CD4-positive, alpha-beta memory T cell (primary cell): Measurements from ENCODE around the gene FCMR. TPM values are rescaled to one million over a fixed set of nuclear protein-coding genes. Genes with fewer than 3 reads are reported as not detected.

Source experiments
- CTCF ChIA-PET: fragments of 350-600 bp; sonication (Branson Sonifier 250); formaldehyde crosslinking; loops from one replicate; lab custom pipeline; 2021; ENCODE audit warnings: inconsistent platforms; ENCODE audit not compliant: partially characterized antibody; lab: Charles Lee
- POLR2A ChIA-PET: fragments of 350-600 bp; sonication (Branson Sonifier 250); formaldehyde crosslinking; loops from one replicate; lab custom pipeline; 2021; ENCODE audit not compliant: partially characterized antibody; lab: Charles Lee
- DNase-seq, 5 donors: peaks; one replicate each; pipeline versions ENCODE4 v3.0.0 to v3.0.0-alpha.2; 2020 to 2022; ENCODE audit warnings: mixed read lengths in 1 of 5
- H3K27ac ChIP-seq: one replicate; pipeline ENCODE4 v1.7.0; 2013; ENCODE audit warnings: low read depth, low read length
- H3K27me3 ChIP-seq: 2 replicates; pipeline ENCODE4 v1.7.0; 2013; ENCODE audit warnings: mild to moderate bottlenecking, low read length, moderate library complexity; ENCODE audit not compliant: insufficient read depth
- H3K36me3 ChIP-seq: 2 replicates; pipeline ENCODE4 v1.7.0; 2013; ENCODE audit warnings: mild to moderate bottlenecking, low read length, moderate library complexity; ENCODE audit not compliant: insufficient read depth
- H3K4me1 ChIP-seq: 2 replicates; pipeline ENCODE4 v1.7.0; 2013; ENCODE audit warnings: mild to moderate bottlenecking, low read length, moderate library complexity; ENCODE audit not compliant: insufficient read depth
- H3K4me3 ChIP-seq, 2 donors: one replicate each; pipeline ENCODE4 v1.7.0; 2013; ENCODE audit warnings: low read length in 2 of 2, mild to moderate bottlenecking in 1 of 2
- H3K9me3 ChIP-seq, 2 donors: one replicate each; pipeline ENCODE4 v1.7.0; 2013; ENCODE audit warnings: low read length in 2 of 2, control low read depth in 1 of 2; ENCODE audit not compliant: control insufficient read depth in 1 of 2
- H3K27ac Mint-ChIP-seq, 7 donors: one replicate each; pipeline ENCODE4 v1.8.0; 2020 to 2021; ENCODE audit warnings: mixed read lengths in 7 of 7, mild to moderate bottlenecking in 6 of 7, inconsistent platforms in 3 of 7, moderate library complexity in 3 of 7
- H3K27me3 Mint-ChIP-seq, 2 donors: one replicate each; pipeline ENCODE4 v1.8.0; 2020 to 2021; ENCODE audit warnings: mixed read lengths in 2 of 2
- H3K36me3 Mint-ChIP-seq, 2 donors: one replicate each; pipeline ENCODE4 v1.8.0; 2020 to 2021; ENCODE audit warnings: mixed read lengths in 2 of 2, inconsistent platforms in 1 of 2, mild to moderate bottlenecking in 1 of 2
- H3K4me1 Mint-ChIP-seq, 4 donors: one replicate each; pipeline ENCODE4 v1.8.0; 2020 to 2021; ENCODE audit warnings: mixed read lengths in 4 of 4, mild to moderate bottlenecking in 1 of 4
- H3K4me3 Mint-ChIP-seq, 8 donors: one replicate each; pipeline ENCODE4 v1.8.0; 2020 to 2021; ENCODE audit warnings: mixed read lengths in 8 of 8, mild to moderate bottlenecking in 7 of 8, moderate library complexity in 6 of 8, inconsistent platforms in 3 of 8
- H3K9me3 Mint-ChIP-seq, 8 donors: one replicate each; pipeline ENCODE4 v1.8.0; 2020 to 2021; ENCODE audit warnings: mixed read lengths in 8 of 8, mild to moderate bottlenecking in 5 of 8, inconsistent platforms in 3 of 8, moderate library complexity in 1 of 8
- intact Hi-C: fragments of 100-400 bp; cut with micrococcal nuclease; formaldehyde crosslinking; loops from one replicate; pipeline ENCODE4 v1.15.1; 2023
- polyA plus RNA-seq, 2 donors: library from polyadenylated mRNA; unstranded; fragments of 300-500 nt; fragmentation: Illumina TruSeq; gene quantifications; one replicate each; pipeline ENCODE4 v1.2.3, GENCODE V29; 2021
- total RNA-seq, 2 experiments: library from RNA; stranded (reverse); gene quantifications; one replicate each; pipeline ENCODE4 v1.2.3, GENCODE V29; 2021

FCMR gene
- total and polyA plus RNA-seq, 4 experiments from 2014 or later, result 493 to 588 (median 556) TPM

GRCh38 chr1:206904423-206905142, 17.2 kb downstream of the FCMR start:
- peaks cover 46 to 76% (median 56%) of the 10 kb centered on the region in 4 donors for H3K4me1 Mint-ChIP-seq
- H3K36me3 Mint-ChIP-seq, result peaks cover 58 to 64% of the 10 kb centered on the region in 2 donors
- intact Hi-C loops, result no loop called here
- Histone ChIP-seq H3K36me3 (peaks cover 36% of the 10 kb centered on the region), H3K27ac (peak overlapping the region; percentile 31), H3K27me3 (no peaks in the 10 kb centered on the region), H3K4me1 (peaks cover 51% of the 10 kb centered on the region), H3K4me3 (no peak overlapping the region), H3K9me3 (no peaks in the 10 kb centered on the region)
- H3K27ac Mint-ChIP-seq, result peak overlapping the region in 6 of 7 donors; percentile 64 to 93 (median 84)
- no peaks in the 10 kb centered on the region for H3K27me3 Mint-ChIP-seq
- ChIA-PET CTCF (interaction anchor here (0.7 to 6.0 kb wide), 7 partner anchors 8 to 179 kb away, joined by 3 to 66 read pairs (median 4); no protein-coding TSS in a partner anchor), POLR2A (interaction anchor here (0.7 to 11.6 kb wide), 11 partner anchors 8 to 169 kb away, joined by 3 to 211 read pairs (median 12); partner anchors contain the start of genes FCMR and IL24)
- no peak for DNase-seq
- peak overlapping the region in 7 of 8 donors; percentile 21 to 79 (median 59) for H3K4me3 Mint-ChIP-seq
- peaks cover 0 to 3% (median 0%) of the 10 kb centered on the region in 8 donors for H3K9me3 Mint-ChIP-seq

- Mint-ChIP-seq H3K4me3 (no peak overlapping the region), H3K27me3 (no peaks in the 10 kb centered on the region), H3K4me1 (peaks cover 42 to 75% (median 52%) of the 10 kb centered on the region in 4 donors), H3K27ac (peak overlapping the region; percentile 0 to 85 (median 52)), H3K9me3 (peaks cover 0 to 3% (median 0%) of the 10 kb centered on the region in 8 donors), H3K36me3 (peaks cover 55 to 60% of the 10 kb centered on the region in 2 donors)
- no peak for DNase-seq
- Histone ChIP-seq H3K4me1 (peaks cover 42% of the 10 kb centered on the region), H3K36me3 (peaks cover 36% of the 10 kb centered on the region), H3K27ac (no peak overlapping the region), H3K9me3 (no peaks in the 10 kb centered on the region), H3K4me3 (no peak overlapping the region), H3K27me3 (no peaks in the 10 kb centered on the region)
- POLR2A ChIA-PET, result interaction anchor here (1.1 to 11.6 kb wide), 7 partner anchors 9 to 159 kb away, joined by 3 to 211 read pairs (median 8); partner anchors contain the start of gene FCMR
- intact Hi-C loops, result no loop called here
- CTCF ChIA-PET, result interaction anchor here (5.2 kb wide), 1 partner anchor 8 kb away, joined by 30 read pairs; no protein-coding TSS in a partner anchor
These were observed 18.1 kb downstream of the FCMR start for GRCh38 chr1:206903687-206904086.

- H3K27me3 ChIP-seq, result no peaks in the 10 kb centered on the region
- peaks cover 33% of the 10 kb centered on the region for H3K36me3 ChIP-seq
- no peak overlapping the region for H3K27ac ChIP-seq
- intact Hi-C loops, result no loop called here
- no peak overlapping the region for H3K4me3 Mint-ChIP-seq
- H3K9me3 ChIP-seq, result no peaks in the 10 kb centered on the region
- H3K4me1 Mint-ChIP-seq, result peaks cover 35 to 66% (median 44%) of the 10 kb centered on the region in 4 donors
- peaks cover 0 to 3% (median 0%) of the 10 kb centered on the region in 8 donors for H3K9me3 Mint-ChIP-seq
- H3K36me3 Mint-ChIP-seq, result peaks cover 47 to 52% of the 10 kb centered on the region in 2 donors
- H3K27ac Mint-ChIP-seq, result peak overlapping the region; percentile 25 to 80 (median 61)
- no peak for DNase-seq
- CTCF ChIA-PET, result interaction anchor here (0.6 to 5.2 kb wide), 3 partner anchors 9 to 31 kb away, joined by 4 to 30 read pairs (median 6); no protein-coding TSS in a partner anchor
- H3K4me3 ChIP-seq, result no peak overlapping the region
- POLR2A ChIA-PET, result interaction anchor here (1.1 to 11.6 kb wide), 7 partner anchors 10 to 158 kb away, joined by 3 to 211 read pairs (median 8); partner anchors contain the start of gene FCMR
- no peaks in the 10 kb centered on the region for H3K27me3 Mint-ChIP-seq
- H3K4me1 ChIP-seq, result peaks cover 33% of the 10 kb centered on the region
These were observed 19.0 kb downstream of the FCMR start for GRCh38 chr1:206902702-206903101.

GRCh38 chr1:206901944-206902343, 19.8 kb downstream of the FCMR start:
- no peaks in the 10 kb centered on the region for H3K27me3 Mint-ChIP-seq
- Histone ChIP-seq H3K9me3 (no peaks in the 10 kb centered on the region), H3K36me3 (peaks cover 26% of the 10 kb centered on the region), H3K27me3 (no peaks in the 10 kb centered on the region), H3K27ac (no peak overlapping the region), H3K4me3 (no peak overlapping the region), H3K4me1 (peaks cover 25% of the 10 kb centered on the region)
- H3K36me3 Mint-ChIP-seq, result peaks cover 47 to 51% of the 10 kb centered on the region in 2 donors
- no peak for DNase-seq
- ChIA-PET CTCF (interaction anchor here (1.8 to 5.2 kb wide), 2 partner anchors 10 to 32 kb away, joined by 6 to 30 read pairs; no protein-coding TSS in a partner anchor), POLR2A (interaction anchor here (2.4 to 11.6 kb wide), 5 partner anchors 7 to 24 kb away, joined by 10 to 211 read pairs (median 37); partner anchors contain the start of gene FCMR)
- peaks cover 32 to 63% (median 41%) of the 10 kb centered on the region in 4 donors for H3K4me1 Mint-ChIP-seq
- H3K4me3 Mint-ChIP-seq, result no peak overlapping the region
- H3K9me3 Mint-ChIP-seq, result peaks cover 0 to 3% (median 0%) of the 10 kb centered on the region in 8 donors
- intact Hi-C loops, result no loop called here
- H3K27ac Mint-ChIP-seq, result peak overlapping the region in 2 of 7 donors; percentile 6 to 53

GRCh38 chr1:206900149-206900548, 21.6 kb downstream of the FCMR start:
- Histone ChIP-seq H3K4me1 (peaks cover 8% of the 10 kb centered on the region), H3K27me3 (no peaks in the 10 kb centered on the region), H3K27ac (no peak overlapping the region), H3K9me3 (no peaks in the 10 kb centered on the region), H3K36me3 (peaks cover 23% of the 10 kb centered on the region), H3K4me3 (no peak overlapping the region)
- intact Hi-C loops, result no loop called here
- H3K9me3 Mint-ChIP-seq, result peaks cover 0 to 5% (median 0%) of the 10 kb centered on the region in 8 donors
- H3K4me1 Mint-ChIP-seq, result peaks cover 16 to 45% (median 24%) of the 10 kb centered on the region in 4 donors
- H3K27me3 Mint-ChIP-seq, result no peaks in the 10 kb centered on the region
- peak overlapping the region in 5 of 7 donors; percentile 2 to 91 (median 35) for H3K27ac Mint-ChIP-seq
- POLR2A ChIA-PET, result interaction anchor here (0.7 to 11.6 kb wide), 18 partner anchors 9 to 166 kb away, joined by 3 to 211 read pairs (median 5); partner anchors contain the start of genes FCMR and IL20
- CTCF ChIA-PET, result interaction anchor here (0.8 to 5.2 kb wide), 8 partner anchors 9 to 165 kb away, joined by 3 to 30 read pairs (median 4); no protein-coding TSS in a partner anchor
- DNase-seq, result no peak
- peaks cover 35 to 36% of the 10 kb centered on the region in 2 donors for H3K36me3 Mint-ChIP-seq
- H3K4me3 Mint-ChIP-seq, result no peak overlapping the region

GRCh38 chr1:206899717-206900116, 22.0 kb downstream of the FCMR start:
- POLR2A ChIA-PET, result interaction anchor here (0.7 to 11.6 kb wide), 16 partner anchors 9 to 165 kb away, joined by 3 to 211 read pairs (median 6); partner anchors contain the start of genes FCMR and IL20

More at GRCh38 chr1:206899717-206900116, 22.0 kb downstream of the FCMR start:
- Histone ChIP-seq H3K27me3 (no peaks in the 10 kb centered on the region), H3K36me3 (peaks cover 18% of the 10 kb centered on the region), H3K4me1 (peaks cover 4% of the 10 kb centered on the region), H3K4me3 (no peak overlapping the region), H3K27ac (no peak overlapping the region), H3K9me3 (no peaks in the 10 kb centered on the region)
- Mint-ChIP-seq H3K27me3 (no peaks in the 10 kb centered on the region), H3K4me1 (peaks cover 11 to 41% (median 20%) of the 10 kb centered on the region in 4 donors), H3K27ac (peak overlapping the region in 1 of 7 donors; percentile 2), H3K4me3 (no peak overlapping the region), H3K36me3 (peaks cover 31 to 32% of the 10 kb centered on the region in 2 donors), H3K9me3 (peaks cover 0 to 5% (median 0%) of the 10 kb centered on the region in 8 donors)
- no peak for DNase-seq
- intact Hi-C loops, result no loop called here
- CTCF ChIA-PET, result interaction anchor here (0.8 to 5.2 kb wide), 7 partner anchors 10 to 164 kb away, joined by 3 to 30 read pairs (median 4); no protein-coding TSS in a partner anchor
